ENCODE results near the gene DUSP12. TPM values are rescaled to one million over a fixed set of nuclear protein-coding genes. Genes with fewer than 3 reads are reported as not detected.

DUSP12 gene
- total RNA-seq, 4 donors from 2014 or later = 10.2 to 24.5 (median 18.8) TPM

DNA sequence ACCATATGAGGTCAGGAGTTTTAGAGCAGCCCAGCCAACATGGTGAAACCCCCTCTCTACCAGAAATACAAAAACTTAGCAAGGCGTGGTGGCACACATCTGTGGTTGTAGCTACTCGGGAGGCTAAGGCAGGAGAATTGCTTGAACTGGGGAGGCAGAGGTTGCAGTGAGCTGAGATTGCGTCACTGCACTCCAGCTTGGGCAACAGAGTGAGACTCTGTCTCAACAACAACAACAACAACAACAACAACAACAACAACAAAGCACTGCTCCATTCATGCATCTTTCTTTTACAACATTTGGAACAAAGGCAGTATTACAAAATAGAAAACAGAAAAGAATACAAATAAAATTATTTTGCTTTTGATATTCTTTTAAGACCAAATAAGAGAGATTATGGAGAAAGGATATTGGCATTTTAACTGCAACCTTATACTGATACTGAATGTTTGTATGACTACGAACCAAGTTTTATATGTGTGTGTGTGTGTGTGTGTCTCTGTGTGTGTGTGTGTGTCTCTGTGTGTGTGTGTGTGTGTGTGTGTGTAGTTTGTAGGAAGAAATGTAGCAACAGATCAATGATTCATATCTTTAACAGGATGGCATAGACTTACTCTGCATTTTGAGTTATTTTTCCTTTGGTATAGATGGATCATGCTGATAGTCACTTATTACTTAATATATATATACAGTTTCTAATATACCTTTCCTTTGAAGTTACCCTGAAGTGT lies 41.2 kb downstream of the DUSP12 start:
- TF ChIP-seq, protein P1, sequence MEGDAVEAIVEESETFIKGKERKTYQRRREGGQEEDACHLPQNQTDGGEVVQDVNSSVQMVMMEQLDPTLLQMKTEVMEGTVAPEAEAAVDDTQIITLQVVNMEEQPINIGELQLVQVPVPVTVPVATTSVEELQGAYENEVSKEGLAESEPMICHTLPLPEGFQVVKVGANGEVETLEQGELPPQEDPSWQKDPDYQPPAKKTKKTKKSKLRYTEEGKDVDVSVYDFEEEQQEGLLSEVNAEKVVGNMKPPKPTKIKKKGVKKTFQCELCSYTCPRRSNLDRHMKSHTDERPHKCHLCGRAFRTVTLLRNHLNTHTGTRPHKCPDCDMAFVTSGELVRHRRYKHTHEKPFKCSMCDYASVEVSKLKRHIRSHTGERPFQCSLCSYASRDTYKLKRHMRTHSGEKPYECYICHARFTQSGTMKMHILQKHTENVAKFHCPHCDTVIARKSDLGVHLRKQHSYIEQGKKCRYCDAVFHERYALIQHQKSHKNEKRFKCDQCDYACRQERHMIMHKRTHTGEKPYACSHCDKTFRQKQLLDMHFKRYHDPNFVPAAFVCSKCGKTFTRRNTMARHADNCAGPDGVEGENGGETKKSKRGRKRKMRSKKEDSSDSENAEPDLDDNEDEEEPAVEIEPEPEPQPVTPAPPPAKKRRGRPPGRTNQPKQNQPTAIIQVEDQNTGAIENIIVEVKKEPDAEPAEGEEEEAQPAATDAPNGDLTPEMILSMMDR (IDR thresholded peaks at IDR 0.05) = no peak
- TF ChIP-seq POLR2A (IDR thresholded peaks at IDR 0.05) = no peak
- no peak for DNase-seq (ENCODE audit: low spot score in 2 of 2)
- intact Hi-C loops (cut with DNase I; ENCODE audit: low total_unique reads) = no loop called here
- WGBS, 2 donors = 91 to 92% methylated on average over 4 of the region's 4 CpGs
- no peak overlapping the region for H3K4me3 ChIP-seq (ENCODE audit: low read depth, poor library complexity, severe bottlenecking)

DNA sequence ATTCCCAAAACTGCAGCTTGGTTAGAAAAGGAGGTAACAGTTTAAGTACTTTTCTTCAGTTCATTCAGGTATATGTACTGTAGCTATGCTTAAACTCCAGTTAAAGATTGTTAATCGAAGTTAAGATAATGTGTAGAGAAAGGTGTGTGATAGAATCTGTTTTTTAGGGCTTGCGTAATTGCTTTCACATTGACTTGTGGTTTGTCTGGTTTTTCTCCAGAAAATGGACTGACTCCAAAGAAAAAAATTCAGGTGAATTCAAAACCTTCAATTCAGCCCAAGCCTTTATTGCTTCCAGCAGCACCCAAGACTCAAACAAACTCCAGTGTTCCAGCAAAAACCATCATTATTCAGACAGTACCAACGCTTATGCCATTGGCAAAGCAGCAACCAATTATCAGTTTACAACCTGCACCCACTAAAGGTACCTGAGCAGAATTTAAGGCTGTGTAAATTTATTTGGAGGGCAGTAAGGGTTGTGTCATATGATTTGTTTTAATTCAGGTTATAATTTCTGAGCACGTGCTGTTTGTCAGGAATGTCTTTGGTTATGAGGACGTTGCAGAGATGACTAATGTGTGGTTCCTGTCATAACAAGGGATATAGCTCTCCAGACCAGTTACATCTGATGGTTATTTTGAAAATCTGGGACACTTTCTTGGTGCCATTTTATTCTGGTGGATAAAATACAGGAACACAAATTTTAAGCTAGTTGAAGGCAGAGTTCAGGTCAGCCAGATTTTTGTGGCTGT lies 42.5 kb downstream of the DUSP12 start:
- intact Hi-C loops (cut with DNase I; ENCODE audit: low total_unique reads) = no loop called here
- no peak for DNase-seq (ENCODE audit: low spot score in 2 of 2)
- WGBS, 2 donors = 69 to 74% methylated on average over 5 of the region's 5 CpGs
- H3K4me3 ChIP-seq (ENCODE audit: low read depth, poor library complexity, severe bottlenecking) = no peak overlapping the region
- TF ChIP-seq, protein P1 (IDR thresholded peaks at IDR 0.05) = no peak
- TF ChIP-seq POLR2A (IDR thresholded peaks at IDR 0.05) = no peak

DNA sequence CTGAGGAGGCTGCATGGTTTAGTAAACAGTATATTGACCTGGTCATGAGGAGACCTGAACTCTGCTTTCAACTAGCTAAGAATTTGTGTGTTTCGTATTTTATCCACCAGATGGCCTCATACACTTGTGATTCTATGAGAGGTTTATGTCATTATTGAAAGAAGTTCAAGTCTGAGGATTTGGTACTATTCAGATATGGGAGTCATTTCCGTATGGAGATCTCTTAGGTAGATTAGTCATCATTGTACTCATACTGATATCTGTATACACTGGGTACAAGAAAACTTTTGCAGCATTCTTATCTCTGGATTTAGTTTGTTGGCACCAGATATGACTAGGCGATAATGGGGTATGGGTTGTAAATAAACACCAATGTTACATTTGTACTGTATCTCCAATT lies 43.2 kb downstream of the DUSP12 start:
- WGBS, 2 donors = 35 to 41% methylated on average over 3 of the region's 3 CpGs
- H3K4me3 ChIP-seq (ENCODE audit: low read depth, poor library complexity, severe bottlenecking) = no peak overlapping the region
- DNase-seq (ENCODE audit: low spot score in 2 of 2) = no peak
- intact Hi-C loops (cut with DNase I; ENCODE audit: low total_unique reads) = no loop called here
- TF ChIP-seq POLR2A (IDR thresholded peaks at IDR 0.05) = no peak
- TF ChIP-seq, protein P1 (IDR thresholded peaks at IDR 0.05) = no peak

DNA sequence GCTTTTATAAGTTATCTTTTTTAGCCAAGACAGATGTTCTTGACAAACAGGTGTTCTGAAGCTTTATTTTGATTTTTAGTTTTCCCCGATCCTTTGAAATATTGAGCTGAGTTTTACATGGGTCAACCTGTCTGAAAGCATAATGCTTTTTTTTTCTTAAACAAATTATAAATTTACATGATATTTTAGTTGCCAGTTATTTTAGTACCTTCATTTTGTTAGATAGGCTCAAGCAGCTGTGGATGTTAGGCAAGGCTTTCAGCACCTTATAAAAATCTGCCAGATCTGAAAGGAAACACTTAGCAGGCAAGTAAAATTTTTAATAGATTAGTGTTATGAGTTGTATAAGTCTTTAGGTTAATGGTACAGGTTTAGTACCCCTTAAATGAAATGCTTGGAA lies 50.2 kb downstream of the DUSP12 start:
- intact Hi-C loops (cut with DNase I; ENCODE audit: low total_unique reads) = loop anchor here (5.0 kb wide), 1 partner anchor 238 kb away; no protein-coding TSS in a partner anchor
- no peak overlapping the region for H3K4me3 ChIP-seq (ENCODE audit: low read depth, poor library complexity, severe bottlenecking)
- WGBS, 2 donors = 97 to 100% methylated on average over 1 of the region's 1 CpG
- TF ChIP-seq, protein P1 (IDR thresholded peaks at IDR 0.05) = no peak
- no peak for TF ChIP-seq POLR2A (IDR thresholded peaks at IDR 0.05)
- DNase-seq (ENCODE audit: low spot score in 2 of 2) = no peak

DNA sequence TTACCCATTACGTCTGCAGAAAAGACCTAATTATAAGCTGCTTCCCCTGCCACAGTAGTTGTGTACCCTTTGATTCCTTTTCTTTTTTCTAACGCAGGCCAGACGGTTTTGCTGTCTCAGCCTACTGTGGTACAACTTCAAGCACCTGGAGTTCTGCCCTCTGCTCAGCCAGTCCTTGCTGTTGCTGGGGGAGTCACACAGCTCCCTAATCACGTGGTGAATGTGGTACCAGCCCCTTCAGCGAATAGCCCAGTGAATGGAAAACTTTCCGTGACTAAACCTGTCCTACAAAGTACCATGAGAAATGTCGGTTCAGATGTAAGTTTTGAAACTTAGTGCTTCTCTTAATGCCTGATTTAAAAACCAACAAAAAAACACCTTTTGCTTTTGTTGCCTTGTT lies 52.4 kb downstream of the DUSP12 start:
- H3K4me3 ChIP-seq (ENCODE audit: low read depth, poor library complexity, severe bottlenecking) = no peak overlapping the region
- intact Hi-C loops (cut with DNase I; ENCODE audit: low total_unique reads) = no loop called here
- no peak for DNase-seq (ENCODE audit: low spot score in 2 of 2)
- 71 to 74% methylated on average over 7 of the region's 7 CpGs for WGBS, 2 donors
- TF ChIP-seq, protein P1 (IDR thresholded peaks at IDR 0.05) = no peak
- TF ChIP-seq POLR2A (IDR thresholded peaks at IDR 0.05) = no peak
